ENCODE results near the gene ZFP30.

ZFP30 gene

DNA sequence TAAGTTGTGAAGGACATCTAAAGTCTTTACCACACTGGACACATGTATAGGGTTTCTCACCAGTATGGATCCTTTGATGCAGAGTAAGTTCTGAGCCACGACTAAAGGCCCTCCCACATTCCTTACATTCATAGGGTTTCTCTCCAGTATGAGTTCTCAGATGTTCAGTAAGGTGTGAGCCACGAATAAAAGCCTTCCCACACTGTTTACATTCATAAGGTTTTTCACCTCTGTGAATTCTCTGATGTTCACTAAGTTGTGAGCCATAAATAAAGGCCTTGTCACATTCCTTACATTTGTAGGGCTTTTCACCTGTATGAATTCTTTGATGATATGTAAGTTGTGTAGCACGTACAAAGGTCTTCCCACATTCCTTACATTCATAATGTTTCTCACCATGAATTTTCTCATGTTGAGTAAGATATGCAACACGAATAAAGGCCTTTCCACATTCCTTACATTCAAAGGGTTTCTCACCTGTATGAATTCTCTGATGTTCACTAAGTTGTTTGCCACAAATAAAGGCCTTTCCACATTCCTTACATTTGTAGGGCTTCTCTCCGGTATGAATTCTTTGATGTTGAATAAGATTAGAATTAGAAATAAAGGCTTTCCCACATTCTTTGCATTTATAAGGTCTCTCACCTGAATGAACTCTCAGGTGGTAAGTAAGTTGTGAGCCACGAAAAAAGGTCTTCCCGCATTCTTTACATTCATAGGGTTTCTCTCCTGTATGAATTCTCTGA, 90.5 kb downstream of the ZFP30 start:
- no peak for DNase-seq (ENCODE audit: low read depth, low spot score)
